ENCODE results near the gene ASZ1. TPM values are rescaled to one million over a fixed set of nuclear protein-coding genes. Genes with fewer than 3 reads are reported as not detected.

ASZ1 gene
- total RNA-seq, 1 donor from 2014 or later: not detected

GRCh38 chr7:117347480-117347879, 79.8 kb downstream of the ASZ1 start:
- DNase-seq (ENCODE audit: low read depth): no peak

- DNase-seq (ENCODE audit: low read depth): no peak
Observed at GRCh38 chr7:117346161-117346560, 81.1 kb downstream of the ASZ1 start.

GRCh38 chr7:117338020-117338419, 89.3 kb downstream of the ASZ1 start:
- no peak for DNase-seq (ENCODE audit: low read depth)

- DNase-seq (ENCODE audit: low read depth): no peak
Observed at GRCh38 chr7:117333168-117333567, 94.1 kb downstream of the ASZ1 start.

GRCh38 chr7:117332031-117332430, 95.3 kb downstream of the ASZ1 start:
- no peak for DNase-seq (ENCODE audit: low read depth)

- DNase-seq (ENCODE audit: low read depth): peak; percentile 83
Observed at GRCh38 chr7:117325836-117326235, 101.5 kb downstream of the ASZ1 start.

GRCh38 chr7:117324960-117325359, 102.3 kb downstream of the ASZ1 start:
- DNase-seq (ENCODE audit: low read depth): no peak

GRCh38 chr7:117323851-117324711, 103.2 kb downstream of the ASZ1 start:
- no peak for DNase-seq (ENCODE audit: low read depth)

GRCh38 chr7:117323305-117323850, 103.9 kb downstream of the ASZ1 start:
- no peak for DNase-seq (ENCODE audit: low read depth)

- no peak for DNase-seq (ENCODE audit: low read depth)
Observed at GRCh38 chr7:117322741-117323304, 104.5 kb downstream of the ASZ1 start, which contains the start of gene WNT2. WNT2 (minus strand) TSS chr7:117323058; CDS start chr7:117322989, 69 bp downstream.

- DNase-seq (ENCODE audit: low read depth): no peak
Observed at GRCh38 chr7:117320523-117320922, 106.8 kb downstream of the ASZ1 start.

- DNase-seq (ENCODE audit: low read depth): no peak
Observed at GRCh38 chr7:117319181-117319580, 108.1 kb downstream of the ASZ1 start.

GRCh38 chr7:117313582-117313981, 113.7 kb downstream of the ASZ1 start:
- DNase-seq (ENCODE audit: low read depth): no peak

Other genes with a start within 250 kb of the ASZ1 start
- 0.35 TPM in 1 of 2 replicates, not detected in the other for gene WNT2, start 104.4 kb downstream of the ASZ1 start, total RNA-seq
- gene CFTR, start 52.5 kb upstream of the ASZ1 start, total RNA-seq: 10.9 and 29.9 TPM in 2 replicates